ENCODE measurements around the gene HDAC5. TPM values are rescaled to one million over a fixed set of nuclear protein-coding genes. Genes with fewer than 3 reads are reported as not detected.
"Not testable (repeated sequence)": the region's sequence is repeated elsewhere in the genome, so short reads cannot be mapped to it uniquely, and the experiment has no call there.

HDAC5 gene
- total RNA-seq, 1 donor from 2014 or later: 51.2 TPM

DNA sequence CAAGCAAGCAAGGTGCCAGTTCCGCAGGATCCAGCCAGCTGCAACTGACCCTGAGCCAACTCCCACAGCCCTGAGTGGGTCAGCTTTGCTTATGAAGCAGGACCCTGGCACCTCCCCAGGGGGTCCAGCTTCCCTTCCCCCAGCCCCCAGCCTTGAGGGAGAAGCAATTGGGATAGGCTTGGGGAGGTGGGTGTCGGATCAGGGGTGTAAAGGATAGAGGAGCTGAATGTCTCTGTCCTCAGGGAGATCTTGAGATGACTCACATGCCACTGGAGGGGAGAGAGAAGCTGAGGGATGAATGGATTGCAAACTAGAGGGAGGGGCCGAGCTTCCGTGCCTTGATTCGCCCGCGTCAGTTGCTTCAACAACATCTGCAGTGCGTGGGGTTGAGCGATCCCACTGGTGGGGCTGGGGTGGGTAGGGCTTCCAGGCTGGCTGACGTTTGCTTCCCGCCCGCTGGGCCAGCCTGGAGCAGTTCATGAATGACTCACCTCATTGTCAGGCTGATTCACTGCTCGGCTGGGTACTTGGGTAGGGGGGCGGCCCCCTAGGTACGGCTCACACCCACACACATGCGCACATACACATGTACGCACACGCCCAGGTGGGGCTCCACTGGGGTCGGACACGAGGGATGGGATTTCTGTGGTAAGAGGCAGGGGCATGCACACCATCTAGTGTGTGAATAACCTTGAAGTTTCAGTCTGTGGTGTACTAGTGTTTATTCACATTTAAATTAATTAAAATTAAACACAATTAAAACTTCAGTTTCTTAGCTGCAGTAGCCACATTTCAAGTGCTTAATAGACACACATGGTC is 14.7 kb upstream of the HDAC5 start:
- Mint-ChIP-seq H3K4me3 (ENCODE audit: unreplicated experiment) (peak overlapping the region; percentile 65), H3K36me3 (ENCODE audit: low read depth) (no peaks in the 10 kb centered on the region), H3K27ac (ENCODE audit: unreplicated experiment) (peak overlapping the region; percentile 95), H3K4me1 (ENCODE audit: low read depth) (peaks cover 21% of the 10 kb centered on the region), H3K9me3 (ENCODE audit: low read depth) (no peaks in the 10 kb centered on the region), H3K27me3 (ENCODE audit: low read depth) (no peaks in the 10 kb centered on the region)
- TF ChIP-seq CTCF (IDR thresholded peaks at IDR 0.05): peak; percentile 14
- peak; percentile 96 for DNase-seq (ENCODE audit: low spot score)

DNA sequence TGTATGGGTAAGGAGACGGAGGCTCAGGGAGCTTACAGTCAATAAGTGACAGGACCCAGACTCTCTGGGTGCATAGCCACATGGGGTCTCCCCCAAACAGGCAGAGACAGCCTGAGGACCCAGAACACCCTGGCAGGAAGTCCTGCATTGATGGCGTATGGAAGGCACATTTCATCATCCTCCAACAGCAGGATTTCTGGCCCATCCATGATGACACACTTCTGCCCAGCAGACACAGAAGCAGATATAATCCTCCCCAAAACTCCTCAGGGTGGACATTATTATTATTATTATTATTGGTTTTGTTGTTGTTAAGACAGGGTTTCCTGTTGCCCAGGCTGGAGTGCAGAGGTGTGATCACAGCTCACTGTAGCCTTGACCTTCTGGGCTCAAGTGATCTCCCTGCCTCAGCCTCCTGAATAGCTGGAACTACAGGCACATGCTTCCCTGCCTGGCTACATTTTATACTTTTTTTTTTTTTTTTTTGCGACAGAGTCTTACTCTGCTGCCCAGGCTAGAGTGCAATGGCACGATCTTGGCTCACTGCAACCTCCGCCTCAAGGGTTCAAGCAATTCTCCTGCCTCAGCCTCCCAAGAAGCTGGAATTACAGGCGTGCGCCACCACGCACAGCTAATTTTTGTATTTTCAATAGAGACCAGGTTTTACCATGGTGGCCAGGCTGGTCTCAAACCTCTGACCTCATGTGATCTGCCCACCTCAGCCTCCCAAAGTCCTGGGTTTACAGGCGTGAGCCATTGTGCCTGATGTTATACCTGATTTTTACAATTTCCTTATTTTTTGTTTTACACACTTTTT is 11.5 kb upstream of the HDAC5 start:
- Mint-ChIP-seq H3K27me3 (ENCODE audit: low read depth) (no peaks in the 10 kb centered on the region), H3K36me3 (ENCODE audit: low read depth) (no peaks in the 10 kb centered on the region), H3K4me3 (ENCODE audit: unreplicated experiment) (no peak overlapping the region), H3K27ac (ENCODE audit: unreplicated experiment) (no peak overlapping the region), H3K9me3 (ENCODE audit: low read depth) (no peaks in the 10 kb centered on the region), H3K4me1 (ENCODE audit: low read depth) (peaks cover 16% of the 10 kb centered on the region)
- no peak for TF ChIP-seq CTCF (IDR thresholded peaks at IDR 0.05)
- no peak for DNase-seq (ENCODE audit: low spot score)

GRCh38 chr17:44133918-44134476 is 10.6 kb upstream of the HDAC5 start:
- TF ChIP-seq CTCF (IDR thresholded peaks at IDR 0.05): no peak
- no peak overlapping the region for H3K27ac Mint-ChIP-seq (ENCODE audit: unreplicated experiment)
- DNase-seq (ENCODE audit: low spot score): no peak
- H3K36me3 Mint-ChIP-seq (ENCODE audit: low read depth): no peaks in the 10 kb centered on the region
- H3K4me3 Mint-ChIP-seq (ENCODE audit: unreplicated experiment): no peak overlapping the region
- H3K9me3 Mint-ChIP-seq (ENCODE audit: low read depth): no peaks in the 10 kb centered on the region
- peaks cover 16% of the 10 kb centered on the region for H3K4me1 Mint-ChIP-seq (ENCODE audit: low read depth)
- no peaks in the 10 kb centered on the region for H3K27me3 Mint-ChIP-seq (ENCODE audit: low read depth)

DNA sequence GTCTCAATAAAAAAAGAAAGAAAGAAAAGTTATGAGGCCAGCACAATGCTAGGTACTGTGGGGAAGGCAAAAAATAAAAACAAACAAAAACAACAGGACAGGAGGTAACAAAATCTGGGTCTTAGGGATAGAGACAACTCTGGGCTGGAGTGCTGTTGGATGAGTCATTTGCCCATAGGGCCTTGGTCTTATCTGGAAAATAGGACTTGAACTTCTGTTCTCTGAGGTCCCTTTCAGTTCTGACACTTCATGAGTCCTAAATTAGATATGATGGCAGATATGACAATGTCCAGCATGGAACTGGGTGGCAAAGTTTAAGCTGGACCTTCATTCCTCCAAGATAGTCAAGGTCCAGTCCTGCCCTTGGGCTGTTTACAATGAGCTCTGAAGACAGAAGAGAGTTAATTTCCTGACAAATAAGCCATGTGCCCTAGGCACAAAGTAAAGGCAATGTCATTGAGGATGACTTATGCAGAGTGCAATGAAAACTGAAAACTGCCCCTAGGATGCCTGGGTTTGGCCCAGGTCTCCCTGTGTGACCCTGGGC is 8.9 kb upstream of the HDAC5 start:
- Mint-ChIP-seq H3K4me1 (ENCODE audit: low read depth) (peaks cover under 1% of the 10 kb centered on the region), H3K9me3 (ENCODE audit: low read depth) (no peaks in the 10 kb centered on the region), H3K27me3 (ENCODE audit: low read depth) (no peaks in the 10 kb centered on the region), H3K4me3 (ENCODE audit: unreplicated experiment) (no peak overlapping the region), H3K36me3 (ENCODE audit: low read depth) (no peaks in the 10 kb centered on the region), H3K27ac (ENCODE audit: unreplicated experiment) (no peak overlapping the region)
- DNase-seq (ENCODE audit: low spot score): no peak
- no peak for TF ChIP-seq CTCF (IDR thresholded peaks at IDR 0.05)

GRCh38 chr17:44131372-44131771 is 7.9 kb upstream of the HDAC5 start:
- H3K27ac Mint-ChIP-seq (ENCODE audit: unreplicated experiment); H3K4me3 Mint-ChIP-seq (ENCODE audit: unreplicated experiment); H3K27me3 Mint-ChIP-seq (ENCODE audit: low read depth); DNase-seq (ENCODE audit: low spot score); H3K4me1 Mint-ChIP-seq (ENCODE audit: low read depth); H3K36me3 Mint-ChIP-seq (ENCODE audit: low read depth); H3K9me3 Mint-ChIP-seq (ENCODE audit: low read depth): not testable (repeated sequence)
